Central memory CD4-positive, alpha-beta T cell (primary cell): ENCODE results near the gene ATG13.
A peak's percentile ranks its signal among the peaks of the same experiment; 100 is the strongest.
"Not testable (repeated sequence)": the region's sequence is repeated elsewhere in the genome, so short reads cannot be mapped to it uniquely, and the experiment has no call there.

Source experiments
- DNase-seq: peaks from one replicate; pipeline ENCODE4 v3.0.0; 2022
- total RNA-seq, 3 experiments: gene quantifications; one replicate each; lab custom pipeline; 2026; lab: John Stamatoyannopoulos, UW

Gene ATG13
- total RNA-seq, result 59.2 to 113 (median 101) reads per million in 3 experiments

DNA sequence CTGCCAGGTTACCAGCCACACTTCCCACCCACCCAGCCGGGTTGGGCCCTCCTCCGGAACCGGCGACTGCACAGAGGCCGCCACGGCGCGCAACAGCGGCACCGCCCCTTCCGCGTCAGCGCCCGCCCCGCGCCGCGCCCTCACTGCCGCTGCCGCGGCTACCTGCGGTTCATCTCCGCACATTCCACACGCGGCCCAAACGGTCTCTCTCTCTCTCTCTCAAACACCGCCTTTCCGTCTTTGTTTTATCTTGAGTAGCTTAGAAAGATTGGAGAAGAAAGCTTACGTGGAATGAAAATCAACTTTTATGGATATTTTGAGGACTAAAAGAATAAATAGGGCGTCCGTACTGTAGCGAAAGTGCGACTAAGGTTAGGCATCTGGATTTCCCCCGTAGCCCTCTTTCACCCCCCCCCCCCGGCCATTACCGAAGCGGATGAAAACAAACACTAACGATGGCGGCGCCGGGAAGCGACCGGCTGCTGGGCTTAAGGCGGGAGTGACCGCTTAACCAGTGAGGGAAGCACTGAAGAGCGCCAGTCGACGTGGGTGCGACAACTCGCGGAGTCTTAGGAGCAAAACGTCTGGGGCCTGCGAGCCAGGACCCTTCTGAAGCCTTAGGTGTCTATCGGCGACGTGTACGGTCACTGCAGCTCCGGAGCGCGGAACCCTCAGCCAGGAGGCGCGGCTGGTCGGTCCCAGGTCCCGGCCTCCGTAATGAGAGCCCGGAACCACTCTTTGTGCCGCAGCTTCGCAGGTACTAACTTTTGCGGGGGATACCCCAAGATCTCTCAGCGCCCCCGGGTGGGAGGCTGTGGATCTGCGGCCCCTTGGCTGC is at the start of gene ATG13, which contains the start of gene HARBI1:
TSS of gene ATG13 (plus strand) at position 420 of the 838 bp plus-strand sequence. CDS start 26,739 bp downstream, outside the sequence.
TSS of gene HARBI1 (minus strand) at position 94 of the 838 bp plus-strand sequence. CDS start 990 bp downstream, outside the sequence.
- DNase-seq, result peak; percentile 93

- DNase-seq, result no peak
Observed at GRCh38 chr11:46570790-46571398, 46.5 kb upstream of the ATG13 start.

DNA sequence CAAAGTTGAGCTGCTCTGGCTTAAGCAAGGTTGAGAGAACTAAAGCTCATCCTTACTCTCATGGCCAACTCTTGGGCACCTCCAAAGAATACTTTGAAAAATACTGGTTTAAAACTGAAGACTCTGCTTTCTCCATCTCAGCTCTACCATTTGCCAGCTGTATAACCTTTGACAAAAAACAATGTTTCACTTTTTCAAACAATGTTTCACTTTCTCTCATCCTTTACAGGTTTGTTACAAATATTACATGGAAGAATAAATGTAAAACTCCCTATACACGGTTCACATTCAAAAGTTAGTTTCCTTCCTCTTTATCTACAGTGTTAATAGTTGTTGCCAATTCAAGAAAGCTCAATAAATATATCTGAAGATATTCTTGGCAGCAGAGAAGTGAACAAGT is 42.7 kb upstream of the ATG13 start:
- no peak for DNase-seq

DNA sequence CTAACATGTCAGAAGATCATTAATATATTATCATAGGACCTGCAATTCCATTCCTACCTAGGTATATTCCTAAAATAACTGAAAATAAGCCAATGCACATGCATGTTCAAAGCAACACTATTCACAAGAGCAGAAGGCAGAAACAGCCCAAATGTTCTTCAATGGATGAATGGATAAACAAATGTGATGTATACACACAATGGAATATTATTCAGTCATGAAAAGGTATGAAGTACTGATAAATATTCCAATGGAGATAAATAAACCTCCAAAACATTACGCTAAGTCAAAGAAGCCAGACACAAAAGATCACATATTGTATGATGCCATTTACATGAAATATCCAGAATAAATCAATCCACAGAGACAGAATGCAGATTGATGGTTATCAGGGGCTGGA is 40.3 kb upstream of the ATG13 start:
- DNase-seq, result no peak

DNA sequence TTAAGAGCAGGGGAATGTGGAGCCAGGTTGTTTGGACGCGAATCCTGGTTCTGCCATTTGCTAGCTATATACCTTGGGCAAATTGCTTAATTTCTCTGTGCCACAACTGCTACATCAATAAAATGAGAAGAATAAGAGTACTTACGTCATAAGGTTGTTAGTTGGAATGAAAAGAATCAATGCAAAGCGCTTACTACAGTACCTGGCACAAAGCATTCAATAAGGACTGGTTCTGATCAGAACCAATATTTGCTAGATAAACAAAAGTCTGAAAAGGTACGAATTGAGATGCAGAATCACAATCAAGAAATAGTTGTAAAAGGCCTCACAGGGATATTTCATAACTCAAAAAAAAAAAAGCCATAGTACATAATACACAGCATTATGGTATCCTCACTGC is 34.8 kb upstream of the ATG13 start:
- no peak for DNase-seq

DNA sequence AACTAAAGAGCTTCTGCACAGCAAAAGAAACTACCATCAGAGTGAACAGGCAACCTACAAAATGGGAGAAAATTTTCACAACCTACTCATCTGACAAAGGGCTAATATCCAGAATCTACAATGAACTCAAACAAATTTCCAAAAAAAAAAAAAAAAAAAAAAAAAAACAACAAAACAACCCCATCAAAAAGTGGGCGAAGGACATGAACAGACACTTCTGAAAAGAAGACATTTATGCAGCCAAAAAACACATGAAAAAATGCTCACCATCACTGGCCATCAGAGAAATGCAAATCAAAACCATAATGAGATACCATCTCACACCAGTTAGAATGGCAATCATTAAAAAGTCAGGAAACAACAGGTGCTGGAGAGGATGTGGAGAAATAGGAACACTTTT is 33.8 kb upstream of the ATG13 start:
- DNase-seq, result not testable (repeated sequence)

- DNase-seq, result no peak
Observed at GRCh38 chr11:46588131-46588530, 29.2 kb upstream of the ATG13 start.

DNA sequence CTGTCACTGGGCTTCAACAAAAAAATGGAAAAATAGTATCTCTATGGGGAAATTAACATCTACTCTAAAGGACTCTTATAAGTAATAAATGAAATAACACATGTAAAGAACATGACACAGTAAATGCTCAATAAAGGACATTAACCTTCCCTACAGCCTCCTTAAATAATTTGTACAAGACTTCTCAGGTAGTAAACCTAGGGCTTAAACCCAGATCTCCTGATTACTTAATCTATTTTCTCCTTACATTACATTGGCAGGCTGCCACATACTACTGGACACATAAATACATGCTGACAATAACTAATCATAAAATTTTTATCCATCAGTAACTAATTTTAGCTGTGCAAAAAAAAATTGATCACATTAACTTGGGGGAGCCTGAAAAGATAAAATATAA is 28.4 kb upstream of the ATG13 start:
- DNase-seq, result no peak

DNA sequence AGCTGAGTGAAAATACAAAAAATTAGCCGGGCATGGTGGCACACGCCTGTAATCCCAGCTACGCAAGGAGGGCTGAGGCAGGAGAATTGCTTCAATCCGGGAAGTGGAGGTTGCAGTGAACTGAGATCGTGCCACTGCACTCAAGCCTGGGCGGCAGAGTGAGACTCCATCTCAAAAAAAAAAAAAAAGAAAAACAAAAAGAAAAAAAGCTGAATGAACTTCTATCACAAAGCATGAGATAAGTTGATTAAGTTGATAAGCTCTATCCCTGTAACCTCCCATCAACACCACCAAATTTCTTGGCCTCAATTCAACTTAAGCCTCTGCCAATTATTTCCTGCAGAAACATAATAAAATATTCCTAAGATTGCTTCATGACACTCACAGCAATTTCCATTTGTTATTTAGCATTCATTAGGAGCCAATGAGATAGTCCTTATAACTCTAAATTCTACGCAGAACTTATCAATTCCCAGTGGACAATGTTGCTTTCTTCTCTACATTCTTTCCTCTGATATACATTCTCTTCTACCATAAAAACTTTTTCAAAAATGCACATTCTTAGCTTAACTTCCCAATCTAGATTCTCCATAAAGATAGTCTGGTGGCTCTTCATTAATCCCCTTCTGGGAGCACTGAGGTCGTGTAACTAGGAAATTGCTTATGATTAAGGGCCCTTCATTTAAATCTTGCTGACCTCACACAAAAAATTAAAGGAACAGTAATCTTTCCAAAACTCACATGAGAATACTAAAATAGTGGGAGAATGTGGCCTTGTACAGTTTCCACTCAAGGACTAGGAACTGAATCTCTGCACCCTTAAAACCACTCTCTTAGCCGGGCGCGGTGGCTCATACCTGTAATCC is 26.4 kb upstream of the ATG13 start:
- DNase-seq, result no peak

DNA sequence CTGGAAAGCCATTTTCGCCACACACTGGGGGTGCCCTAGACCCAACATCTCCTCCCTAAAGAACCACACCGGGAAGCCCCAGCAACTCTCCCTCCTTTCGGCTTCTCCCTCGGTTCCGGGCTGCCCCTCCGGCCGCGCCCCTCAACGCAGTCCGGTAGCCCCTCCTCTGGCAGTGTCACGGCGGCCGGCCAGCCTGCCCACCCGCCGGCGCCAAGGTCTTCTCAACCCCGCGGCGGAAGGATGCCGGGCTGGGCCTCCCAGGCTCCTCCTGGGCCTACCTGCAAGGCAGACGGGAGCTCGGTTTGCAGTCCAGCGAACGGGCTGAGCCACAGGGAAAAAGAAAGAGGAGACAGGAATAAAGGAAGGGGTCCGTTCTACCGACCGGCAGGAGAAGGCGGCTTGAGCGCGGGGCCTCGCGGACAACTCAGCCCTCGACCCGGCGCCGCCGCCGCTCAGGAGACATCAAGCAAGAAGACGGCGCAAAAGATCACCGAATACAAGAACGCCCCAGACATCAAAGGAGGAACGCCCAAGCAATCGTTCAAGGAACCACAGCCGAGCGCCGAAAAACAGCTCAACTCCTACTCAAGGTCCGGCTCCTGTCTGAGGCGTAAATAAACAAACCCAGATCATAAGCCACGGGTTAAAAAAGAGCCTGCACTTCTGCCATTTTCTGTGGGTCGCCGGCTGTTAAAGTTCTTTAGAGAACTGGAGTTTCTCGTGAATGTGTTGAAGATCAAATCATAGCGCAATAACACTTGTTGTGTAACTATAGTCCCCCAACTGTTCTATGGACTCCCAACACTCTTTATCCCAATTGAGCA is 23.6 kb upstream of the ATG13 start, which contains the start of gene AMBRA1:
TSS of gene AMBRA1 (minus strand) at position 474 of the 824 bp plus-strand sequence. CDS start 45,643 bp downstream, outside the sequence.
- peak; percentile 79 for DNase-seq

GRCh38 chr11:46594374-46594700 is 23.0 kb upstream of the ATG13 start:
- DNase-seq, result no peak

DNA sequence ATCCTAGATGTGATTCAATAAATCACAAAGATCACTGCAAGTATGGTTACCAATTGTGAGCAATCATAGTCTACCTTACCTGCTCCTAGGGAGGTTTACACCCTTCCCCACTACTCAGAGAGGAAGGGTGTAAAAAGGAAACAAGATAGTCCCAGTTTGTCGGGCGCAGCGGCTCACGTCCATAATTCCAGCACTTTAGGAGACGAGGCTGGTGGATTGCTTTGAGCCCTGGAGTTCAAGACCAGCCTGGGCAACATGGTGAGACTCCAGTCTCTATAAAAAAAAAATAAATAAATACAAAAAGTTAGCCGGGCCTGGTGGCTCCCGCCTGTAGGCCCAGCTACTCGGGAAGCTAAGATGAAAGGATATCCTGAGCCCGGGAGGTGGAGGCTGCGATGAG is 22.6 kb upstream of the ATG13 start:
- no peak for DNase-seq

DNA sequence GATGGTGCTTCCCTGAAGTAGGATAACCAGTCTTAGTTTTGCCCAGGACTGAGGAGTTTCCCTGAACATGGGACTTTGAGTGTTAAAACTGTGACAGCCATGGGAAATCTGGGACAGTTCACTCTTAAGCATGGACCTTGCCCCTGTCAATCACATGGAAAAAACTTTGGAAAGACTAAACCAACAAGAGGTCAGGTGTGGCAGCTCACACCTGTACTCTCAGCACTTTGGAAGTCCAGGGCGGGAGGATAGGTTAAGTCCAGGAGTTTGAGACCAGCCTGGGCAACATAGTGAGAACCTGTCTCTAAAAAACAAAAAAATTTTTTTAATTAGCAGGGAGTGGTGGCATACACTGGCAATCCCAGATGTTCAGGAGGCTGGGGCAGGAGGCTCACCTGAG is 20.2 kb upstream of the ATG13 start:
- DNase-seq, result no peak

DNA sequence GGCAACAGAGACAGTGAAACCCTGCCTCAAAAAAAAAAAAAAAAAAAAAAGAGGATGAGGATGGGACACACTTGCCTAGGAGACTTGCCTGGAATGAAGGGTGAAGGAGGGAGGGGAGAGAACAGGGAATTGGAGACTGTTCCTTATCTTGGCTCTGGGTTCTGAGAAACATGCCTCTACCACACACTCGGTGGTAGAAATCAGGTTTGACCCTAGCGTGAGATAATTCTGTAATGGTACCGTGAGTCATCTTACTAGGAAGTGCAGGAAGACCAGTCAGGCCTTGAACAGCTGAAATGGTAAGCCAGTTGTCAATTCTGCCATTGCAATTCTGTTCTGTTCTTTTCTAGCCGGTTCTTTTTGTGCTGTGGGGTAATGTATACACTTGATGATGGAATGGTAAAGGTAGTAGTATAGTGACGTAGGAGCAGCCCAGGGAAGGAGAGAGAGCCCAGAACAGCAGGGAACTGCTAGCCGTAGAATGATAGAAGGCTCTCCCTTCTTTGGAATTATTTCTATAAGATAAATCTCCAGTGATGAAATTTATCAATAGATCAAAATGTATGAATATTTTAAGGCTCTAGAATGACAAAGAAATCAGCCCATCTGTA is 19.6 kb upstream of the ATG13 start:
- no peak for DNase-seq

GRCh38 chr11:46599340-46600193 is 17.8 kb upstream of the ATG13 start:
- DNase-seq, result no peak

- DNase-seq, result no peak
Observed at GRCh38 chr11:46600194-46600960, 17.0 kb upstream of the ATG13 start.

GRCh38 chr11:46601129-46601528 is 16.2 kb upstream of the ATG13 start:
- DNase-seq, result no peak

- DNase-seq, result no peak
Observed at GRCh38 chr11:46603704-46604308, 13.5 kb upstream of the ATG13 start.

- no peak for DNase-seq
Observed at GRCh38 chr11:46604796-46605195, 12.6 kb upstream of the ATG13 start.

GRCh38 chr11:46607516-46607915 is 9.8 kb upstream of the ATG13 start:
- DNase-seq, result no peak
